HG02852 (cell line): ENCODE measurements around the gene LAMA5.

Experiments used
- ATAC-seq: cut with Tn5 transposase; IDR thresholded peaks from one replicate; pipeline ENCODE4 v1.9.1; 2021; ENCODE audit warnings: mild to moderate bottlenecking, moderate library complexity; ENCODE audit not compliant: unreplicated experiment

The LAMA5 gene

DNA sequence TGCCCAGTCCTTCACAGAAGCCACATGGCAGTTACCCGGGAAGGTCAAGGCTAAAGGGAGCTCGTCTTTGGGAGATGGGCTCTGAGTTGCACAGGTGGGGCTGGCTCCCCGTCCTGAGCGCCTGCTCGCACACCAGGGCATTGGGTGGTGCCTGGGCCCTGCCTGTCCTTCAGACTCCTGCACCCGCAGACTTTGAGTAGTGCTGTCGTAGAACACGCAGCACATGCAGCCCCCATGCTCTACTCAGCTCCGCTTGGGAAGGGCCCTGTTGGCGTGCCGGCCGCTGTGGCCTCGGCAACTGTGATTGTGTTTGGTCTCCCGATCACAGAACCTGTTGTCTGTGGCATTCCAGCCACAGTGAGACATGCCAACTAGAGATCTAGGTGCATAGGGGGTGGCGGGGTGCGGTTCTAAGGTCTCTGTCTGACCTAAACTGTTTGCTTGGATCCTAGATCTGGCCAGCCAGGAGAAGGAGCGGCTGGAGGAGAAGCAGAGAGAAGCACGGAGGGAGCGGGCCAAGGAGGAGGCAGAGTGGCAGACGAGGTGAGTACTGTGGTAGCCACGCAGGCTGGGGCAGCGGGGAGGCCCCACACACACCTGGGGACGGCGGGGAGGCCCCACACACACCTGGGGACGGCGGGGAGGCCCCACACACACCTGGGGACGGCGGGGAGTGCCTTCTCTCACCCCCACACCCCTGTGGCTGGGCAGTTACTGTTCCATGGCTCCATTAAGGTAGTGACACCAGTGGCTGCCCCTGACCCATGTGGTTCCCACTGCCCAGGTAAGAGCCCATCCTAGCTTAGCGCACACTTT is 75.7 kb downstream of the LAMA5 start:
- no peak for ATAC-seq

DNA sequence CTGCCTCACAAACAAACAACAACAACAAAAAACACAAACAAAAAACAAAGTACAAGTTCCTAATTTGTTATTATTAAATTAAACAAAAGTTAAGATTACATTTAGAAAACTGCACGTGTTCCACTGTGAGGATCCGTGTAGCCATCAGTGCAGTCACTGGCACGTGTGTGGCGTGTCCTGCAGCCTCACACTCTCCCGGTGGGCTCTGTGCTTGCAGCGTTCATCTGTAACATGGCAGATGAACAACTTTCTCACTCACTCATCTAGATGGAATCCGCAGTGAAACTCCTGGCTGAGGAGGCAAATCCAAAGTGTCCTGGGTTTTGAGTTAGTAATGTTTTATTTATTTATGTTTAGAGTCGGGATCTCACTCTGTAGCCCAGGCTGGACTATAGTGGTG is 77.2 kb downstream of the LAMA5 start:
- ATAC-seq, result no peak

- ATAC-seq, result no peak
These were observed 78.0 kb downstream of the LAMA5 start for GRCh38 chr20:62289131-62289530.

- ATAC-seq, result no peak
These were observed 78.5 kb downstream of the LAMA5 start for GRCh38 chr20:62288535-62289105.

- no peak for ATAC-seq
These were observed 79.2 kb downstream of the LAMA5 start for GRCh38 chr20:62287759-62288534.

GRCh38 chr20:62287129-62287528 is 80.0 kb downstream of the LAMA5 start:
- ATAC-seq, result no peak

DNA sequence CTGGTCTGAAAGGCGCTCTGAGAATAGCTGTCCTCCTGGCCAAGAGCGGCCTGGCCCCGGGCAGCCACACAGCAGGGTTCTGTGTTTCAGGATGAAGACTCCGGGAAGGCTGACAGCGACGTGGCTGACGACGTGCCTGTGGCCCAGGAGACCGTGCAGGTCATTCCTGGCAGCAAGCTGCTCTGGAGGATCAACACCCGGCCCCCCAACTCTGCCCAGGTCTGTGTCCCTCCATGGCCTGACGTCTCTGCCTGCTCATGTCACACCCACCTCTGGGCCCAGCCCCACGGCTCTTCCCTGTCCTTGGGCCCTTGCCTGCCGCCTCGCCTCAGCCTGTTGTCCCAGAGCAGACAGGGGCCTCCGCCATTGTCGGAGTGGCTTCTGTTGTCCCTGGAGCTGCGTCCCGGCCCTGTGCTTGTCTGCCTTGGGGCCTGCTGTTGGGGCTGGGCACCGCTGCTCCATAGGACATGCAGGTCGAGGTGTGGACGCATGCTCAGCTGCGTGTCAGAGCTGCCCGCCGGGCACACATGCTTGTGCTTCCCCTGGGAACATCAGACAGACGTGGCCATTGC is 80.5 kb downstream of the LAMA5 start:
- ATAC-seq, result no peak

DNA sequence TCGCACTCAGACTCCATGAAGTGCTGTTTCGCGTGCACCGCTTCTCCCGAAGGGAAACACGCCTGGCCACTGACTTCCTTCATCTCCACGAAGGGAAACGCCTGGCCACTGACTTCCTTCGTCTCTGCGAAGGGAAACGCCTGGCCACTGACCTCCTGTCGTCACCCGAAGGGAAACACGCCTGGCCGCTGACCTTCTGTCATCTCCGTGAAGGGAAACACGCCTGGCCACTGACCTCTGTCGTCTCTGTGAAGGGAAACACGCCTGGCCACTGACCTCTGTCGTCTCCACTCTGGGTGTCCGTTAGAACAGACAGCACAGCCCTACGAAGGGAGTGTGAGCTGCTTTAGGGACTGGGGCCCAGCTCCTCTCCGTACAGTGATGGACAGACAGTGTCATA is 81.4 kb downstream of the LAMA5 start:
- no peak for ATAC-seq

- ATAC-seq, result no peak
These were observed 82.0 kb downstream of the LAMA5 start for GRCh38 chr20:62285151-62285550.

DNA sequence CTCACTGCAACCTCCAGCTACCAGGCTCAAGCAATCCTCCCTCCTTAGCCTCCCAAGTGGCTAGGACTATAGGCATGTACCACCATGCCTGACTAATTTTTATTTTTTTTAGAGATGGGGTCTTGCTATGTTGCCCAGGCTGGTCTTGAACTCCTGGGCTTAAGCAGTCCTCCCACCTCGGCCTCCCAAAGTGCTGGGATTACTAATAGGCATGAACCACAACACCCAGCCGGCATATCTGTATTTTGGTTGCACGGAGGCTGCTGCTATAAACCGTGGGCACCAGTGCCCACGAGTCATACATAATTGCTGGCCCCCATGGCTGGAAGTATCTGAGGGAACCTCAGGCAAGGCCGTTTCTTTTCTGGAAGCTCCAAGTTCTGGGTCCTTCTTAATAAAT is 82.7 kb downstream of the LAMA5 start:
- no peak for ATAC-seq

GRCh38 chr20:62282877-62283503 is 84.1 kb downstream of the LAMA5 start:
- no peak for ATAC-seq

DNA sequence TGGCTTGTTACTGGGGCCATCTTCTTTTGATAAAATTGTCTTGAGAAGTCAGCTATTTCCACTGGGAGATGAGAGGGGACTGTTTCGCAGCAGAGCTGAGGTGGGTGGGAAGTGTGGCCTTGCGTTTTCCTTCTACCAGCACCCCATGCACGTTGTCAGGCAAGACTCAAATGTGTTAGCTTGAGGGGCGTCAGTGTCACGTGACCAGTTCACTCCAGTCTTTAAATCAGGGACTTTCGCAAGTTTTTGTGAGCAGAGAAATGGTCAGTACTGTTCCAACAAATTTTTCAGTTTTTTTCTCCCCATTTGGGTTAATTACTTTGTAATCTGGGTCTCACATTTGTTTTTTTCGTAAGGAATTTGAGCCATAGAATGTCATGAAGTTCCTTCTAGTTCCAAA is 85.0 kb downstream of the LAMA5 start:
- no peak for ATAC-seq

DNA sequence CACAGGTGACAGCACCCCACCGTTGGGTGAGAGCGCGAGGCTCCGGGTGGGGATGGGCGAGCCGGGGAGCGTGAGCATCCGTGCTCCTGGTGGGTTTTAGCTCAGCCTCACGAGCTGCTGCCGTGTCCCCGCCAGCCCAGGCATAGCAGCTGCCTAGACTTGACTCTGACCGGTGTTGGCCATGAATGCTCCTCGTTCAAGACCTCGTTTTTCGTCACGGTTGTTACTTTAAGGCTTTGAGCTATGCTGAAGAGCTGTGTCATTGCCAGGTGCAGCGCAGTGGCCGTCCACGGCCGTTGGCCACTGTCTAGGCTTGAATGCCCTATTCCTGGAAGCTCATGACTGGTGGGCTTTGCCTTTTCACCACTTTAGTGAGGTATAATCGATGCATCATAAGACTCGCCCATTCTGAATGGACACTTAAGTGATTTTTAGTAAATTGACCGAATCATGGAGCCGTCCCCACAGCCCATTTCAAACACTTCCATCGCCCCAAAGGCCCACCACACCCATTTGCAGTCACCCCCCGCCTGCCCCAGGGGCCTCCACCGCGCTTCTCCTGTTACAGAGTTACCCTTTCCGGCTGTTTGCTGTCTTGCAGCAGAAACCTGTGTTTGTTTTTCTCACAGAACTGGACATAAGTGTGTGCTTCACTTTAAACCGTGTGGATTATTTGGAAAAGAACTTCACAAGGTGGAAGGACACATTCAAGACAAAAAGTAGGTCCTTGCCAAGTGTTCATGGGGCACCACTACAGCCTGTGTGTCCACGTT is 85.8 kb downstream of the LAMA5 start:
- no peak for ATAC-seq

- ATAC-seq, result no peak
These were observed 86.8 kb downstream of the LAMA5 start for GRCh38 chr20:62280303-62280702.

DNA sequence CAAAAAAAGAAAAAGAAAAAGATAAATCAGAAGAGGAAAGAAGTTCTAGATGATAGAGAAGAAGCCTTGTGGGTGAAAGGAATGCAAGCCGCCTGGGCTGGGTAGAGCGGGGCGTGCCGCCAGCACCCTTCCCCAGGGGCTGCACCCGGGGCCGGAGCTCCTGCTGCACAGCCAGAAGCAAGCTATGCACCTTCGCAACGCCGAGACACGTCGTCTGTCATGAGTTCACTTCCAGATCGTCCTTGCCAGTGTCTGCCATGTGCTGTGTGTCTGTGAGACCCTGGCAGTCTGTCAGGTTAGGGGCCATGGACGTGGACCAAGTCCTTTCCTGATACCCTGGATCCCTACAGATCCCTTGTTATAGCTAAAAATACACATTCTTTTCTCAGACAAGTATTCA is 89.9 kb downstream of the LAMA5 start:
- no peak for ATAC-seq

- no peak for ATAC-seq
These were observed 90.7 kb downstream of the LAMA5 start for GRCh38 chr20:62276439-62276838.

DNA sequence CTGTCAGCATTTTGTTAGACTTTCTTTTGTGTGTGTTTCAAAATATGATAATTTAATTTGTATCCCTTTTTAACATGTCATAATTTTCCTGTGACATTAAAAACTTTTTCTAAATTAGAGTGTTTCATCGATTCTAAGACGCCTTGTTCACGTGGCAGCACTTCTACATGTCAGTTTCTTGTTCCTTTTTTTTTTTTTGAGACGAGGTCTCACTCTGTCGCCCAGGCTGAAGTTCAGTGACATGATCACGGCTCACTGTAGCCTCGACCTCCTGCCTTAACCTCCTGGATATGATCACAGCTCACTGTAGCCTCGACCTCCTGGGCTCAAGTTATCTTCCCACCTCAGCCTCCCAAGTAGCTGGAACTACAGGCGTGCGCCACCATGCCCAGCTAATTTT is 91.9 kb downstream of the LAMA5 start:
- no peak for ATAC-seq

- no peak for ATAC-seq
These were observed 92.7 kb downstream of the LAMA5 start for GRCh38 chr20:62274332-62274950.

DNA sequence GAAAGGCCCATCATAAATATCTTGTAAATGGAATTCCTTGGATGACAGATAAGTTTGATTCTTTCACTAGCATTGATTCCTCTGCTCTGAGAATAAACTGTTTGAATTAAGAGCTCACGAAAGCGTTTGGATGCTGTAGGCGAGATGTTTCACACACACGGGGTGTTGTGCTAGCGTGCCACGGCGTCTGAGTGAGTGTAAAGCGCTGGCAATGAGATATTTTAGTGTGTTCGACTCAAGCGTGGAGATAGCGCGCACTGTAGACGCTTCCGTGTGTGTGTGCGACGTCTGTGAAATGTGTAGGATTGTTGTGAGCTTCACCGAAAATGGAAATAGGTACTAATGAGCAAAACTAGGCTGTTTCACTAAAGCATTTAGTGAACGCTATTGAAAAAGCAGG is 93.7 kb downstream of the LAMA5 start:
- ATAC-seq, result no peak

GRCh38 chr20:62272200-62272599 is 94.9 kb downstream of the LAMA5 start:
- no peak for ATAC-seq
